ENCODE results near the gene CHGA.

DNA sequence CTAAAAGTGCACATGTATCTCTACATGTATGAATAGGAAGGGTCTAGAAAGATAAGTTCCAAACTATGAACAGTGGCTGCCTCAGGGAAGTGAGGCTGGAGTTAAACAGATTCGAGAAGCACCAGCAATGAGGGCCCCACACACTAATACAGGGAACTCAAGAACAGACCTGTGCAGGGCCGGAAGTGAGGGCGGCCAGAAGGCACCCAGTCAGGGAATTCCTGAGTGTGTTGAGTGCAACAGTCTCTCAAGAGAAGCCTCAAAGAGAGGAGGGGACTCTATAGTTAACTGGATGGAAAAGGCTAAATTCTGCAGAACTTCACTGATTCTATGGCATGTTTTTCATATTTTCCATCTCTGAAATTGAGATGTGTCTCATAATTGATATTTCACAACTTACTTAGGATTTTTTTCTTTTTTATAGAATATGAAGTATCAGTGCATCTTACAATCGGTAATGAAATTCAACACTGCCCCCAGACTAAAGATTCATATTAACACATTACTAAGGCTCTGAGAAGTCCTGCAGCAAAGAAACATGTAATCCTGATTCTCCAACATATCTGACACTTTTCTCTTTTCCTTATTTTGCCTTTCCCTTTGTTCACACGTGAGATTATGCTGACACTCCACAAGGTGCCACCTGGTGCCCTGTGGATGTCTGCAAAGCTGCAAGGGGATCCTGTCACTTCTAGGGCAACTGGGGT is 61.3 kb downstream of the CHGA start:
- no peak for TF ChIP-seq POLR2AphosphoS5 (IDR thresholded peaks at IDR 0.05)
- no peak for TF ChIP-seq CTCF (IDR thresholded peaks at IDR 0.05 in 8 of 11, conservative IDR thresholded peaks at IDR 0.05 in 3 of 11)
- TF ChIP-seq POLR2A (IDR thresholded peaks at IDR 0.05) = no peak
